WTC11 (cell line): ENCODE measurements around the gene UGT1A4. TPM values are rescaled to one million over a fixed set of nuclear protein-coding genes. Genes with fewer than 3 reads are reported as not detected.

Source experiments
- ATAC-seq: fragments of 200-7000 bp; cut with Tn5 transposase; 2 replicates; pipeline ENCODE4 v1.10.0; 2021; ENCODE audit warnings: mild to moderate bottlenecking, moderate library complexity
- CTCF ChIA-PET: fragments of 300-600 bp; sonication (Branson Sonifier 250); formaldehyde crosslinking; loops from one replicate; lab custom pipeline; 2021; ENCODE audit warnings: antibody characterized with exemption; lab: Charles Lee
- POLR2A ChIA-PET: fragments of 350-600 bp; sonication (Branson Sonifier 250); formaldehyde crosslinking; loops from one replicate; lab custom pipeline; 2021; ENCODE audit warnings: antibody characterized with exemption; lab: Charles Lee
- DNase-seq: peaks from one replicate; pipeline ENCODE4 v3.0.0; 2021; ENCODE audit warnings: low spot score
- H3K27ac Mint-ChIP-seq: 2 replicates; pipeline ENCODE4 v1.8.0; 2021; ENCODE audit warnings: mixed read lengths
- H3K27me3 Mint-ChIP-seq: 2 replicates; pipeline ENCODE4 v1.8.0; 2021; ENCODE audit warnings: low read depth, mild to moderate bottlenecking, moderate library complexity, mixed read lengths
- H3K36me3 Mint-ChIP-seq: 2 replicates; pipeline ENCODE4 v1.8.0; 2021; ENCODE audit warnings: mixed read lengths
- H3K4me1 Mint-ChIP-seq: 2 replicates; pipeline ENCODE4 v1.8.0; 2022; ENCODE audit warnings: mixed read lengths
- H3K4me3 Mint-ChIP-seq: 2 replicates; pipeline ENCODE4 v1.8.0; 2021; ENCODE audit warnings: mild to moderate bottlenecking, moderate library complexity, mixed read lengths
- H3K9me3 Mint-ChIP-seq: 2 replicates; pipeline ENCODE4 v1.8.0; 2021; ENCODE audit warnings: mixed read lengths
- ARID4B ChIP-seq: sonication (generic); formaldehyde crosslinking; IDR thresholded peaks from 2 replicates; pipeline ENCODE4 v1.8.0; 2023; ENCODE audit warnings: missing genetic modification reagents, mild to moderate bottlenecking, borderline replicate concordance
- E2F1 ChIP-seq: sonication (generic); formaldehyde crosslinking; IDR thresholded peaks from 2 replicates; pipeline ENCODE4 v1.8.0; 2022; ENCODE audit warnings: mild to moderate bottlenecking, missing genetic modification reagents
- ERG ChIP-seq: fragments of 250-450 bp; sonication (Bioruptor Pico); IDR thresholded peaks from 2 replicates; pipeline ENCODE4 v1.8.0; 2021; ENCODE audit warnings: mild to moderate bottlenecking
- NFE2L1 ChIP-seq: sonication (generic); formaldehyde crosslinking; IDR thresholded peaks from 2 replicates; pipeline ENCODE4 v1.8.1; 2023; ENCODE audit warnings: missing genetic modification reagents
- NR1H2 ChIP-seq: sonication (generic); formaldehyde crosslinking; IDR thresholded peaks from 2 replicates; pipeline ENCODE4 v1.9.0; 2021; ENCODE audit warnings: mild to moderate bottlenecking, moderate library complexity, missing genetic modification reagents
- RORB ChIP-seq: fragments of 250-450 bp; sonication (Bioruptor Pico); IDR thresholded peaks from 2 replicates; pipeline ENCODE4 v1.9.0; 2021; ENCODE audit warnings: mild to moderate bottlenecking
- TCF7 ChIP-seq: sonication (generic); formaldehyde crosslinking; IDR thresholded peaks from 2 replicates; pipeline ENCODE4 v1.8.0; 2022; ENCODE audit warnings: mild to moderate bottlenecking, low read depth, missing genetic modification reagents, moderate library complexity
- USF2 ChIP-seq: sonication (generic); formaldehyde crosslinking; IDR thresholded peaks from 2 replicates; pipeline ENCODE4 v1.8.1; 2023; ENCODE audit warnings: mild to moderate bottlenecking, missing genetic modification reagents, moderate library complexity
- ZBTB21 ChIP-seq: sonication (generic); formaldehyde crosslinking; IDR thresholded peaks from 2 replicates; pipeline ENCODE4 v1.8.1; 2023; ENCODE audit warnings: mild to moderate bottlenecking, missing genetic modification reagents, borderline replicate concordance
- ZBTB43 ChIP-seq: sonication (generic); formaldehyde crosslinking; IDR thresholded peaks from 2 replicates; pipeline ENCODE4 v1.8.1; 2023; ENCODE audit warnings: mild to moderate bottlenecking, missing genetic modification reagents
- ZMAT4 ChIP-seq: fragments of 250-450 bp; sonication (Bioruptor Pico); IDR thresholded peaks from 2 replicates; pipeline ENCODE4 v1.9.0; 2021; ENCODE audit warnings: mild to moderate bottlenecking
- ZNF317 ChIP-seq: sonication (generic); formaldehyde crosslinking; IDR thresholded peaks from 2 replicates; pipeline ENCODE4 v1.8.1; 2023; ENCODE audit warnings: low read depth, mild to moderate bottlenecking, moderate library complexity, missing genetic modification reagents, borderline replicate concordance
- ZNF532 ChIP-seq: fragments of 250-450 bp; sonication (Bioruptor Pico); IDR thresholded peaks from 2 replicates; pipeline ENCODE4 v1.9.0; 2021; ENCODE audit warnings: mild to moderate bottlenecking, borderline replicate concordance
- total RNA-seq: library from RNA; stranded (reverse); gene quantifications from 3 replicates; pipeline ENCODE4 v1.2.3, GENCODE V29; 2021

Gene UGT1A4
- total RNA-seq, 1 experiment from 2014 or later, result 0.22 TPM

GRCh38 chr2:233758141-233758540 is 39.6 kb downstream of the UGT1A4 start (continued):
- no peak for TF ChIP-seq USF2
- TF ChIP-seq NFE2L1 (CRISPR knock-in tag), result no peak
- TF ChIP-seq ZNF532 (CRISPR knock-in tag), result no peak
- no peak for TF ChIP-seq ZNF317 (CRISPR knock-in tag)

- no peak overlapping the region for H3K27ac Mint-ChIP-seq
- H3K36me3 Mint-ChIP-seq, result no peaks in the 10 kb centered on the region
- no peak overlapping the region for H3K4me3 Mint-ChIP-seq
- peaks cover 12% of the 10 kb centered on the region for H3K9me3 Mint-ChIP-seq
- no peak for TF ChIP-seq ZBTB43 (CRISPR knock-in tag)
- no peak for TF ChIP-seq ERG (CRISPR knock-in tag)
- no peak for TF ChIP-seq TCF7
- no peak for TF ChIP-seq ZBTB21 (CRISPR knock-in tag)
- TF ChIP-seq ARID4B, result no peak
- TF ChIP-seq RORB (CRISPR knock-in tag), result no peak
- no peak for TF ChIP-seq E2F1 (CRISPR knock-in tag)
- TF ChIP-seq NR1H2 (CRISPR knock-in tag), result no peak
- no peak for TF ChIP-seq ZMAT4 (CRISPR knock-in tag)
- TF ChIP-seq, all 79 proteins: peak for 0
- Mint-ChIP-seq H3K27me3 (peaks cover 2% of the 10 kb centered on the region; the same call in 1 of the 2 replicates), H3K4me1 (no peaks in the 10 kb centered on the region)
- ChIA-PET POLR2A (no interaction called here), CTCF (interaction anchor here (0.9 kb wide), 1 partner anchor 310 kb away, joined by 3 read pairs; no protein-coding TSS in a partner anchor)
- DNase-seq (no peak), ATAC-seq (no peak)
These were observed 40.3 kb downstream of the UGT1A4 start for GRCh38 chr2:233758849-233759248.
